HepG2 (cell line): ENCODE data around the gene HLA-DPB1. TPM values are rescaled to one million over a fixed set of nuclear protein-coding genes. Genes with fewer than 3 reads are reported as not detected.

Source experiments
- ATAC-seq: fragments of 200-7000 bp; cut with Tn5 transposase; 3 replicates; pipeline ENCODE4 v1.9.1; 2020; ENCODE audit warnings: mild to moderate bottlenecking, moderate library complexity
- BruUV-seq: library from RNA; stranded (reverse); fragments of 400-500 nt; replicated peaks from 2 replicates; lab custom pipeline; 2021; lab: Mats Ljungman, UMichigan
- CTCF ChIA-PET: fragments of 300-600 bp; formaldehyde crosslinking; extraction: SDS; loops from one replicate; lab custom pipeline; 2021; ENCODE audit warnings: low total read pairs, inconsistent platforms, low intra/inter-chr PET ratio; lab: Yijun Ruan, JAX
- POLR2A ChIA-PET: fragments of 350-600 bp; sonication (Branson Sonifier 250); formaldehyde crosslinking; loops from one replicate; lab custom pipeline; 2020; ENCODE audit warnings: antibody characterized with exemption, inconsistent platforms; lab: Yijun Ruan, JAX
- DNase-seq: peaks from one replicate; pipeline ENCODE4 v3.0.0-alpha.2; 2015; ENCODE audit warnings: low spot score
- FAIRE-seq: peaks from 3 replicates; lab custom pipeline; 2011; peaks lifted over from hg19 to GRCh38; lab: Jason Lieb, UNC
- H2AFZ ChIP-seq: one replicate; pipeline ENCODE4 v1.6.1; 2011; ENCODE audit warnings: low read length, inconsistent platforms
- H3K27ac ChIP-seq: fragments of 300-600 bp; 3 replicates; pipeline ENCODE4 v1.8.0; 2011; ENCODE audit warnings: mixed run types, mild to moderate bottlenecking, mixed read lengths, low read length, inconsistent platforms; ENCODE audit not compliant: insufficient read depth; ENCODE audit errors: extremely low read length
- H3K27me3 ChIP-seq, 2 experiments: fragments of 200-600 bp in 1 of 2; 2 replicates in 1 of 2; 3 replicates in 1 of 2; pipeline versions ENCODE4 v1.6.0 to v1.8.0; 2011; ENCODE audit warnings: low read length in 2 of 2, mild to moderate bottlenecking in 2 of 2, moderate library complexity in 2 of 2, inconsistent platforms in 1 of 2; ENCODE audit not compliant: insufficient read depth in 2 of 2, control insufficient read depth in 1 of 2
- H3K36me3 ChIP-seq, 2 experiments: fragments of 200-600 bp in 1 of 2; replicated peaks in 1 of 2; 2 replicates in 1 of 2; 3 replicates in 1 of 2; pipeline versions ENCODE4 v1.5.1 to v1.8.0; 2011; ENCODE audit warnings: low read length in 2 of 2, inconsistent platforms in 1 of 2; ENCODE audit not compliant: insufficient read depth in 2 of 2, control insufficient read depth in 1 of 2
- H3K4me1 ChIP-seq: 2 replicates; pipeline ENCODE4 v1.5.1; 2012; ENCODE audit warnings: low read length, inconsistent platforms; ENCODE audit not compliant: insufficient read depth
- H3K4me2 ChIP-seq: 2 replicates; pipeline ENCODE4 v1.6.0; 2011; ENCODE audit warnings: low read depth, low read length, inconsistent platforms
- H3K4me3 ChIP-seq, 3 experiments: fragments of 200-600 bp in 1 of 3; sonication (generic), shearing (Covaris generic) in 1 of 3; replicated peaks in 1 of 3; 2 replicates each; pipeline ENCODE4 v1.5.1; 2011 to 2016; ENCODE audit warnings: low read length in 3 of 3, inconsistent platforms in 2 of 3, low read depth in 2 of 3, mild to moderate bottlenecking in 2 of 3, control low read depth in 1 of 3, mixed read lengths in 1 of 3; ENCODE audit not compliant: insufficient read depth in 1 of 3
- H3K79me2 ChIP-seq: one replicate; pipeline ENCODE4 v1.6.1; 2011; ENCODE audit warnings: low read length, inconsistent platforms; ENCODE audit not compliant: insufficient read depth
- H3K9ac ChIP-seq: 2 replicates; pipeline ENCODE4 v1.6.0; 2011; ENCODE audit warnings: mild to moderate bottlenecking, low read depth, low read length, inconsistent platforms; ENCODE audit not compliant: insufficient read depth
- H3K9me3 ChIP-seq: 2 replicates; pipeline ENCODE4 v1.5.1; 2012; ENCODE audit warnings: mild to moderate bottlenecking, low read length
- H4K20me1 ChIP-seq: 2 replicates; pipeline ENCODE4 v1.6.0; 2011; ENCODE audit warnings: inconsistent platforms, mild to moderate bottlenecking, low read length, moderate library complexity; ENCODE audit not compliant: insufficient read depth
- CEBPG ChIP-seq: IDR thresholded peaks from 2 replicates; pipeline ENCODE4 v1.6.1; 2016
- DMAP1 ChIP-seq: IDR thresholded peaks from 2 replicates; pipeline ENCODE4 v1.6.1; 2016
- FOSL1 ChIP-seq: sonication (generic); formaldehyde crosslinking; IDR thresholded peaks from 2 replicates; pipeline ENCODE4 v1.9.0; 2021; ENCODE audit warnings: missing genetic modification reagents, borderline replicate concordance
- GFI1 ChIP-seq: sonication (generic); formaldehyde crosslinking; IDR thresholded peaks from 2 replicates; pipeline ENCODE4 v1.5.0; 2020; ENCODE audit warnings: missing genetic modification reagents, mild to moderate bottlenecking, borderline replicate concordance
- MED13 ChIP-seq: sonication (generic); formaldehyde crosslinking; IDR thresholded peaks from 2 replicates; pipeline ENCODE4 v1.5.0; 2020; ENCODE audit warnings: missing genetic modification reagents
- NFATC3 ChIP-seq: sonication (generic); formaldehyde crosslinking; IDR thresholded peaks from 2 replicates; pipeline ENCODE4 v1.5.1; 2020; ENCODE audit warnings: mild to moderate bottlenecking, missing genetic modification reagents
- NKX3-1 ChIP-seq: sonication (generic); formaldehyde crosslinking; IDR thresholded peaks from 2 replicates; pipeline ENCODE4 v1.5.0; 2020; ENCODE audit warnings: missing genetic modification reagents
- RBFOX2 ChIP-seq: fragments of 200-400 bp; formaldehyde crosslinking; IDR thresholded peaks from 2 replicates; pipeline ENCODE4 v1.6.1; 2017; ENCODE audit warnings: low read depth, mild to moderate bottlenecking, low read length
- SMC3 ChIP-seq: IDR thresholded peaks from 2 replicates; pipeline ENCODE4 v1.6.1; 2011; ENCODE audit warnings: low read length, improper control_type of control experiment
- ZKSCAN8 ChIP-seq: IDR thresholded peaks from 2 replicates; pipeline ENCODE4 v1.6.1; 2016; ENCODE audit warnings: borderline replicate concordance, missing genetic modification reagents, missing compliant biosample characterization
- ZNF256 ChIP-seq: sonication (generic); formaldehyde crosslinking; conservative IDR thresholded peaks from 2 replicates; pipeline ENCODE4 v1.4.0; 2020; ENCODE audit warnings: missing genetic modification reagents
- ZNF263 ChIP-seq: sonication (generic); formaldehyde crosslinking; IDR thresholded peaks from 2 replicates; pipeline ENCODE4 v1.4.0; 2020; ENCODE audit warnings: missing genetic modification reagents
- ZNF274 ChIP-seq: sonication (generic); formaldehyde crosslinking; IDR thresholded peaks from 2 replicates; pipeline ENCODE4 v1.5.1; 2020; ENCODE audit warnings: mild to moderate bottlenecking, missing genetic modification reagents
- ZNF354B ChIP-seq: sonication (generic); formaldehyde crosslinking; IDR thresholded peaks from 2 replicates; pipeline ENCODE4 v1.8.0; 2022; ENCODE audit warnings: mild to moderate bottlenecking, missing genetic modification reagents
- ZNF468 ChIP-seq: sonication (generic); formaldehyde crosslinking; IDR thresholded peaks from 2 replicates; pipeline ENCODE4 v1.8.0; 2022; ENCODE audit warnings: mild to moderate bottlenecking, moderate library complexity, missing genetic modification reagents
- ZNF644 ChIP-seq: IDR thresholded peaks from 2 replicates; pipeline ENCODE4 v1.6.1; 2016; ENCODE audit warnings: low read depth
- ZNF7 ChIP-seq: IDR thresholded peaks from 2 replicates; pipeline ENCODE4 v1.6.1; 2016; ENCODE audit warnings: missing biosample characterization, missing genetic modification reagents
- WGBS: methylation state at CpG from one replicate; pipeline ENCODE4 v1.1.6; 2017; ENCODE audit warnings: low lambda C conversion rate; 5-methylcytosine and 5-hydroxymethylcytosine counted together
- in situ Hi-C: cut with HindIII; loops from 2 replicates; pipeline ENCODE4 v1.10.0; 2017; ENCODE audit warnings: low pct_unique_long_range_greater_than_20kb; ENCODE audit not compliant: extremely low pct_ligation_motif_present
- intact Hi-C: fragments of 100-400 bp; cut with micrococcal nuclease; formaldehyde crosslinking; loops from one replicate; pipeline ENCODE4 v1.10.0; 2022; ENCODE audit not compliant: unreplicated experiment
- polyA plus RNA-seq, 8 experiments: library from polyadenylated mRNA; depleted of rRNA in 3 of 8; stranded (reverse) in 7 of 8; unstranded in 1 of 8; fragments of >200 nt; fragmentation: Illumina TruSeq in 4 of 8; extraction: Trizol in 4 of 8; gene quantifications; 2 replicates each; pipeline versions ENCODE4 v1.2.1 to v1.2.3, GENCODE V29; 2011 to 2016; ENCODE audit warnings: low read depth in 4 of 8, missing spikeins in 1 of 8, mixed read lengths in 1 of 8; ENCODE audit not compliant: insufficient read depth in 1 of 8
- total RNA-seq, 5 experiments: library from RNA; depleted of rRNA; stranded (reverse); fragments of >200 nt; fragmentation: Illumina TruSeq; extraction: Trizol; gene quantifications; 2 replicates each; pipeline ENCODE4 v1.2.3, GENCODE V29; 2016; ENCODE audit warnings: low read depth in 1 of 5
- TF ChIP-seq, protein P1 (sequence below), 2 experiments: sonication (generic) in 1 of 2; formaldehyde crosslinking in 1 of 2; IDR thresholded peaks; 2 replicates each; pipeline versions ENCODE4 v1.4.0 to v1.6.1; 2018 to 2020; ENCODE audit warnings: missing genetic modification reagents in 2 of 2, borderline replicate concordance in 1 of 2, low read depth in 1 of 2, mild to moderate bottlenecking in 1 of 2, missing biosample characterization in 1 of 2
- TF ChIP-seq, protein P2 (sequence below): IDR thresholded peaks from 2 replicates; pipeline ENCODE4 v1.6.1; 2016; ENCODE audit warnings: missing genetic modification reagents, missing compliant biosample characterization
- TF ChIP-seq, protein P3 (sequence below): sonication (generic); formaldehyde crosslinking; IDR thresholded peaks from 2 replicates; pipeline ENCODE4 v1.5.0; 2020; ENCODE audit warnings: missing genetic modification reagents
- TF ChIP-seq, protein P4 (sequence below): sonication (generic); formaldehyde crosslinking; IDR thresholded peaks from 2 replicates; pipeline ENCODE4 v1.5.0; 2020; ENCODE audit warnings: mild to moderate bottlenecking, missing genetic modification reagents, moderate library complexity

HLA-DPB1 gene
- total and polyA plus RNA-seq, 2 of the 13 experiments (the other 11 are each of a cell fraction or from before 2014, with no cell fraction given) = not detected

DNA sequence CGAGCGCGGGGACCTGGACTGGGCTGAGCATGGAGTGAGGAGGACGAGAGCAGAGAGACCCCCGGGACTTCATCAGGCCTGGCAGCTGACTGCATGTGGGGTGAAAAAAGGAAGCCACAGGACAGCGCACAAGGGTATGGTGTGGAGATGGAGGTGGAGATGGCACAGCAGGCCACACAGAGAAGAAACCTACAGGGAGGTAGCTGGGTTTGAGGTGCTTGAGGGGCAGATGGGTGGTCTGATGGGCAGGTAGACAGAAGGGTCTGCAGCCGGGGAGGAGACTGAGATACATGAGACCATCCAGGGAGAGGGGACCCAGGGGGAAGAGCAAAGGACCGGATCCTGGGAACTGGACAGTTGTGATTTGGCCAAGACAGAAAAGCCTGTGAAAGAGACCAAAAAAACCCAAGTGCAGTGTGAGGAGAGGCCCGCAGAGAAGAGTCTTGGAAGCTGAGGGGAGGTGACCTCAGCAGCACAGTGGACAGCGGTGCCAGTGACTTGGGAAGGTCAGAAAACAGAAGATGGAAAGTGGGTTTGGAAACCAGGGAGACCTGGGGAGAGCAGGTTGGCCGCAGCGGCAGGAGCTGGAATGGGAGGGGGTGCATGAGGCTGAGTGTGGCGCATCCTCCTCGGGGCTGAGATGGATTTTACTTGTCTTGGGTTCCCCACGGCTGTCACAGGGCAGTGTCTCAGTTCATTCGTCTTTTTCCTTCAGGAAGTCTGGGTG lies 5.5 kb downstream of the HLA-DPB1 start (continued):
- TF ChIP-seq, protein P1, sequence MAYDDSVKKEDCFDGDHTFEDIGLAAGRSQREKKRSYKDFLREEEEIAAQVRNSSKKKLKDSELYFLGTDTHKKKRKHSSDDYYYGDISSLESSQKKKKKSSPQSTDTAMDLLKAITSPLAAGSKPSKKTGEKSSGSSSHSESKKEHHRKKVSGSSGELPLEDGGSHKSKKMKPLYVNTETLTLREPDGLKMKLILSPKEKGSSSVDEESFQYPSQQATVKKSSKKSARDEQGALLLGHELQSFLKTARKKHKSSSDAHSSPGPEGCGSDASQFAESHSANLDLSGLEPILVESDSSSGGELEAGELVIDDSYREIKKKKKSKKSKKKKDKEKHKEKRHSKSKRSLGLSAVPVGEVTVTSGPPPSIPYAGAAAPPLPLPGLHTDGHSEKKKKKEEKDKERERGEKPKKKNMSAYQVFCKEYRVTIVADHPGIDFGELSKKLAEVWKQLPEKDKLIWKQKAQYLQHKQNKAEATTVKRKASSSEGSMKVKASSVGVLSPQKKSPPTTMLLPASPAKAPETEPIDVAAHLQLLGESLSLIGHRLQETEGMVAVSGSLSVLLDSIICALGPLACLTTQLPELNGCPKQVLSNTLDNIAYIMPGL (CRISPR knock-in tag; IDR thresholded peaks at IDR 0.05; ENCODE audit: borderline replicate concordance in 1 of 2, low read depth in 1 of 2) = no peak
- TF ChIP-seq, protein P2, sequence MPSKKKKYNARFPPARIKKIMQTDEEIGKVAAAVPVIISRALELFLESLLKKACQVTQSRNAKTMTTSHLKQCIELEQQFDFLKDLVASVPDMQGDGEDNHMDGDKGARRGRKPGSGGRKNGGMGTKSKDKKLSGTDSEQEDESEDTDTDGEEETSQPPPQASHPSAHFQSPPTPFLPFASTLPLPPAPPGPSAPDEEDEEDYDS (CRISPR knock-in tag) = no peak
- TF ChIP-seq ZNF256 = no peak
- TF ChIP-seq, protein P3, sequence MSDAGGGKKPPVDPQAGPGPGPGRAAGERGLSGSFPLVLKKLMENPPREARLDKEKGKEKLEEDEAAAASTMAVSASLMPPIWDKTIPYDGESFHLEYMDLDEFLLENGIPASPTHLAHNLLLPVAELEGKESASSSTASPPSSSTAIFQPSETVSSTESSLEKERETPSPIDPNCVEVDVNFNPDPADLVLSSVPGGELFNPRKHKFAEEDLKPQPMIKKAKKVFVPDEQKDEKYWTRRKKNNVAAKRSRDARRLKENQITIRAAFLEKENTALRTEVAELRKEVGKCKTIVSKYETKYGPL (CRISPR knock-in tag) = no peak
- no peak for TF ChIP-seq MED13
- TF ChIP-seq GFI1 (CRISPR knock-in tag) = no peak
- TF ChIP-seq FOSL1 (CRISPR knock-in tag) = no peak
- TF ChIP-seq, all 625 proteins: peak for 0

DNA sequence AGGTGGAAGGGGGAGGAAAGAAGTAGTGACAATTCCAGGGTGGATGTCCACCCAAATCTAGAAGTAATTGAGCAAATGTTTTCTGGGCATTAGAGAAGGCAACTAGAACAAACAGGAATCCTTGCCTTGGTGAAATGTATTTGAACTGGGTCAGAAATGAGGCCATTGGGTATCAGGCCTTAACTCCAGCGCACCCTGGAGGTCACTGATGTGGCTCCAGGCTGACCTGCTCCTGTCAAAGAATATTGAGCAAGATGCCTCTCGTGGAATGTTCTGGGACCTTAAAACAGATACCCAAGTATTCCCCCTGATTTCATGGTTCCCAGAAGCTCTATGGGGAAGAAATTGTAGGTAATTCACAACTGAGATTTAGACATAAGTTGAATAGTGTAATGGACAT lies 6.9 kb downstream of the HLA-DPB1 start:
- CTCF ChIA-PET = interaction anchor here (1.3 kb wide), 1 partner anchor 68 kb away, joined by 8 read pairs; no protein-coding TSS in a partner anchor
- TF ChIP-seq ZNF644 (CRISPR knock-in tag) (no peak), NKX3-1 (CRISPR knock-in tag) (no peak), ZNF263 (no peak), SMC3 (peak; percentile 63), ZNF468 (CRISPR knock-in tag) (no peak), ZKSCAN8 (no peak), ZNF274 (no peak), CEBPG (CRISPR knock-in tag) (peak; percentile 72), ZNF7 (CRISPR knock-in tag) (no peak), ZNF354B (CRISPR knock-in tag) (no peak), DMAP1 (no peak), RBFOX2 (no peak), NFATC3 (CRISPR knock-in tag) (no peak)
- TF ChIP-seq, protein P4, sequence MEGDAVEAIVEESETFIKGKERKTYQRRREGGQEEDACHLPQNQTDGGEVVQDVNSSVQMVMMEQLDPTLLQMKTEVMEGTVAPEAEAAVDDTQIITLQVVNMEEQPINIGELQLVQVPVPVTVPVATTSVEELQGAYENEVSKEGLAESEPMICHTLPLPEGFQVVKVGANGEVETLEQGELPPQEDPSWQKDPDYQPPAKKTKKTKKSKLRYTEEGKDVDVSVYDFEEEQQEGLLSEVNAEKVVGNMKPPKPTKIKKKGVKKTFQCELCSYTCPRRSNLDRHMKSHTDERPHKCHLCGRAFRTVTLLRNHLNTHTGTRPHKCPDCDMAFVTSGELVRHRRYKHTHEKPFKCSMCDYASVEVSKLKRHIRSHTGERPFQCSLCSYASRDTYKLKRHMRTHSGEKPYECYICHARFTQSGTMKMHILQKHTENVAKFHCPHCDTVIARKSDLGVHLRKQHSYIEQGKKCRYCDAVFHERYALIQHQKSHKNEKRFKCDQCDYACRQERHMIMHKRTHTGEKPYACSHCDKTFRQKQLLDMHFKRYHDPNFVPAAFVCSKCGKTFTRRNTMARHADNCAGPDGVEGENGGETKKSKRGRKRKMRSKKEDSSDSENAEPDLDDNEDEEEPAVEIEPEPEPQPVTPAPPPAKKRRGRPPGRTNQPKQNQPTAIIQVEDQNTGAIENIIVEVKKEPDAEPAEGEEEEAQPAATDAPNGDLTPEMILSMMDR (CRISPR knock-in tag) = peak; percentile 59

More for the DNA sequence above, 6.9 kb downstream of the HLA-DPB1 start:
- no peak overlapping the region for H2AFZ ChIP-seq
- no peaks in the 10 kb centered on the region for H3K4me1 ChIP-seq
- in situ Hi-C loops = loop anchor here (5.0 kb wide), 1 partner anchor 65 kb away; no protein-coding TSS in a partner anchor
- H3K9ac ChIP-seq = no peak overlapping the region
- no peaks in the 10 kb centered on the region for H3K79me2 ChIP-seq
- no peak overlapping the region for H3K4me3 ChIP-seq
- peaks cover 2 to 52% of the 10 kb centered on the region in 2 experiments; a peak in 4 of 5 replicates for H3K27me3 ChIP-seq
- POLR2A ChIA-PET = no interaction called here
- no peaks in the 10 kb centered on the region for H3K9me3 ChIP-seq
- no peaks in the 10 kb centered on the region for H3K36me3 ChIP-seq
- FAIRE-seq = peak; percentile 88
- no peak overlapping the region for H3K27ac ChIP-seq
- WGBS = 3% methylated on average over 2 of the region's 2 CpGs
- no TSS peak for BruUV-seq
- no peaks in the 10 kb centered on the region for H4K20me1 ChIP-seq
- DNase-seq = peak; percentile 55
- ATAC-seq = peak; percentile 88
- no peak overlapping the region for H3K4me2 ChIP-seq
- intact Hi-C loops = loop anchor here (2.0 kb wide), 1 partner anchor 68 kb away; no protein-coding TSS in a partner anchor
